ENCODE data around the gene MCM3.

GRCh38 chr6:52230685-52231084 lies 53.9 kb downstream of the MCM3 start:
- TF ChIP-seq TEAD4 (IDR thresholded peaks at IDR 0.05) (no peak), RAD21 (IDR thresholded peaks at IDR 0.05; ENCODE audit: low read depth) (no peak), EGR1 (IDR thresholded peaks at IDR 0.05) (no peak), TAF1 (IDR thresholded peaks at IDR 0.05; ENCODE audit: low read depth) (no peak), EP300 (IDR thresholded peaks at IDR 0.05; ENCODE audit: borderline replicate concordance) (no peak), TCF12 (IDR thresholded peaks at IDR 0.05; ENCODE audit: low read depth) (no peak), CEBPB (IDR thresholded peaks at IDR 0.05) (no peak), ZBTB7A (IDR thresholded peaks at IDR 0.05; ENCODE audit: low read depth) (no peak)

Measured in Ishikawa (cell line).